PC-9 (cell line): ENCODE data around the gene TENM4.

Experiments
- CTCF ChIP-seq: fragments of 200-600 bp; sonication (generic); conservative IDR thresholded peaks from 2 replicates; pipeline ENCODE4 v1.6.1; 2017; ENCODE audit warnings: mixed run types, antibody characterized with exemption, mild to moderate bottlenecking, moderate library complexity
- EZH2 ChIP-seq: fragments of 200-600 bp; sonication (generic); IDR thresholded peaks from 2 replicates; pipeline ENCODE4 v1.8.0; 2017; ENCODE audit warnings: antibody characterized with exemption, low read depth

- TF ChIP-seq CTCF (no peak), EZH2 (no peak)
Observed at GRCh38 chr11:79165908-79166307, 274.9 kb downstream of the TENM4 start.
